Neural crest cell (in vitro differentiated cells): ENCODE measurements around the gene PCDH1. TPM values are rescaled to one million over a fixed set of nuclear protein-coding genes. Genes with fewer than 3 reads are reported as not detected.
A peak's percentile ranks its signal among the peaks of the same experiment; 100 is the strongest.

ENCODE experiments used
- DNase-seq: peaks from one replicate; pipeline ENCODE4 v3.0.0; 2021; ENCODE audit warnings: low read depth, mixed read lengths, low spot score
- H3K27ac Mint-ChIP-seq: one replicate; pipeline ENCODE4 v1.8.0; 2021; ENCODE audit warnings: mild to moderate bottlenecking, mixed read lengths; ENCODE audit not compliant: unreplicated experiment
- H3K27me3 Mint-ChIP-seq: 2 replicates; pipeline ENCODE4 v1.8.0; 2021; ENCODE audit warnings: low read depth, mild to moderate bottlenecking, mixed read lengths
- H3K36me3 Mint-ChIP-seq: 2 replicates; pipeline ENCODE4 v1.8.0; 2021; ENCODE audit warnings: low read depth, mild to moderate bottlenecking, mixed read lengths
- H3K4me1 Mint-ChIP-seq: 2 replicates; pipeline ENCODE4 v1.8.0; 2021; ENCODE audit warnings: mixed read lengths
- H3K4me3 Mint-ChIP-seq: one replicate; pipeline ENCODE4 v1.8.0; 2021; ENCODE audit warnings: mild to moderate bottlenecking, mixed read lengths
- H3K9me3 Mint-ChIP-seq: 2 replicates; pipeline ENCODE4 v1.8.0; 2021; ENCODE audit warnings: mixed read lengths
- CTCF ChIP-seq: fragments of 200-600 bp; sonication (generic); conservative IDR thresholded peaks from 2 replicates; pipeline ENCODE4 v1.5.0; 2021; ENCODE audit warnings: antibody characterized with exemption, mild to moderate bottlenecking
- total RNA-seq: library from RNA; stranded (reverse); gene quantifications from 2 replicates; pipeline ENCODE4 v1.2.1, GENCODE V29; 2021

Gene PCDH1
- total RNA-seq, 1 donor from 2014 or later: 17.3 TPM

GRCh38 chr5:141855265-141856036, 22.8 kb downstream of the PCDH1 start:
- Mint-ChIP-seq H3K4me3 (no peak overlapping the region), H3K36me3 (no peaks in the 10 kb centered on the region), H3K27ac (no peak overlapping the region), H3K9me3 (no peaks in the 10 kb centered on the region), H3K27me3 (no peaks in the 10 kb centered on the region), H3K4me1 (peaks cover 21% of the 10 kb centered on the region)
- DNase-seq: no peak
- TF ChIP-seq CTCF: no peak

GRCh38 chr5:141853895-141854626, 24.1 kb downstream of the PCDH1 start:
- no peaks in the 10 kb centered on the region for H3K27me3 Mint-ChIP-seq
- H3K36me3 Mint-ChIP-seq: no peaks in the 10 kb centered on the region
- no peaks in the 10 kb centered on the region for H3K9me3 Mint-ChIP-seq
- no peak for TF ChIP-seq CTCF
- peak overlapping the region; percentile 61 for H3K4me3 Mint-ChIP-seq
- no peak overlapping the region for H3K27ac Mint-ChIP-seq
- DNase-seq: no peak
- peaks cover 24% of the 10 kb centered on the region for H3K4me1 Mint-ChIP-seq

GRCh38 chr5:141852448-141852847, 25.8 kb downstream of the PCDH1 start:
- peak; percentile 29 for TF ChIP-seq CTCF
- no peak overlapping the region for H3K27ac Mint-ChIP-seq
- DNase-seq: no peak
- no peak overlapping the region for H3K4me3 Mint-ChIP-seq
- H3K36me3 Mint-ChIP-seq: no peaks in the 10 kb centered on the region
- peaks cover 28% of the 10 kb centered on the region for H3K4me1 Mint-ChIP-seq
- H3K27me3 Mint-ChIP-seq: no peaks in the 10 kb centered on the region
- H3K9me3 Mint-ChIP-seq: no peaks in the 10 kb centered on the region

- Mint-ChIP-seq H3K27ac (no peak overlapping the region), H3K36me3 (no peaks in the 10 kb centered on the region), H3K4me1 (peaks cover 26% of the 10 kb centered on the region), H3K27me3 (no peaks in the 10 kb centered on the region), H3K4me3 (peak overlapping the region; percentile 86), H3K9me3 (no peaks in the 10 kb centered on the region)
- no peak for DNase-seq
- TF ChIP-seq CTCF: no peak
Observed at GRCh38 chr5:141851195-141851874, 26.9 kb downstream of the PCDH1 start.

DNA sequence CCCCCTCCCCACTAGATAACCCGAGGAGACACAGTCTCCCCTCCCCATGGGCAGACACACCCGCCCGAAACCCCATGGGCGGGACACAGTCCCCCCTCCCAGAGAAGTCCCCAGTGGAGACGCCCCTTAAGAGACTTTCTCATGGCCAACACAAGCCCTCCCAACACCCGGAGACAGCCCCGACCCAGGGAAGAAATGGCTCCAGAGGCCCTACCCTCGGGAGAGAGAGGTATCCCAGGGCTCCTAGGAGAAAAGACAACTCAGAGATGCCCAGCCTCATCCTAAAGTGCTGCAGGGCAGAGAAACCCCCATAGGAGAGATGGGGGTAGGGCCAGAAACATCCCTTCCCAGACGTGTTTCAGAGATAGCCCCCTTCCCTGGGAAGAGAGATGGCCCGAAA, 27.4 kb downstream of the PCDH1 start:
- H3K4me1 Mint-ChIP-seq: peaks cover 30% of the 10 kb centered on the region
- TF ChIP-seq CTCF: no peak
- H3K27ac Mint-ChIP-seq: no peak overlapping the region
- H3K27me3 Mint-ChIP-seq: no peaks in the 10 kb centered on the region
- no peaks in the 10 kb centered on the region for H3K9me3 Mint-ChIP-seq
- peak overlapping the region; percentile 86 for H3K4me3 Mint-ChIP-seq
- no peaks in the 10 kb centered on the region for H3K36me3 Mint-ChIP-seq
- DNase-seq: no peak
